ENCODE results near the gene RBM4.

RBM4 gene

DNA sequence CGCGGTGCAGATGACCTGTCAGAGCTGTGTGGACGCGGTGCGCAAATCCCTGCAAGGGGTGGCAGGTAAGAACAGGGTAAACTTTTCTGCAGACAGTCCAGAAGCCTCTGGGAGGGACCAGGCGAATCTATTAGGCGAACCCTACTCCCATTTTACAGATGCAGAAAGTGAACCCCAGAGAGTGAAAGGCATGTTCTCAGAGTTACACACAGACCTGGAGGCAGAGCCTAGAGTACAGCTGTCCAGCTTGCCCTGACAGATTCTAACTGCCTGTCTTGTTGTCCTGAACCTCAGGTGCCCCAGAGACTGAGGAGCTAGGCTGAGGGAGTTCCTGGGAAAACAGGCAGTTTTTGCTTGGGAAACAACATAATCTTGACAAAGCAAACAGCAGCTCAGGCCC is 44.9 kb upstream of the RBM4 start:
- H3K4me3 ChIP-seq (ENCODE audit: control insufficient read depth, low read depth, low read length) = peak overlapping the region; percentile 72
- no peak for DNase-seq (ENCODE audit: low read depth)
- no peak for TF ChIP-seq CTCF (conservative IDR thresholded peaks at IDR 0.05; ENCODE audit: control insufficient read depth, insufficient read depth, low read depth, low read length)

DNA sequence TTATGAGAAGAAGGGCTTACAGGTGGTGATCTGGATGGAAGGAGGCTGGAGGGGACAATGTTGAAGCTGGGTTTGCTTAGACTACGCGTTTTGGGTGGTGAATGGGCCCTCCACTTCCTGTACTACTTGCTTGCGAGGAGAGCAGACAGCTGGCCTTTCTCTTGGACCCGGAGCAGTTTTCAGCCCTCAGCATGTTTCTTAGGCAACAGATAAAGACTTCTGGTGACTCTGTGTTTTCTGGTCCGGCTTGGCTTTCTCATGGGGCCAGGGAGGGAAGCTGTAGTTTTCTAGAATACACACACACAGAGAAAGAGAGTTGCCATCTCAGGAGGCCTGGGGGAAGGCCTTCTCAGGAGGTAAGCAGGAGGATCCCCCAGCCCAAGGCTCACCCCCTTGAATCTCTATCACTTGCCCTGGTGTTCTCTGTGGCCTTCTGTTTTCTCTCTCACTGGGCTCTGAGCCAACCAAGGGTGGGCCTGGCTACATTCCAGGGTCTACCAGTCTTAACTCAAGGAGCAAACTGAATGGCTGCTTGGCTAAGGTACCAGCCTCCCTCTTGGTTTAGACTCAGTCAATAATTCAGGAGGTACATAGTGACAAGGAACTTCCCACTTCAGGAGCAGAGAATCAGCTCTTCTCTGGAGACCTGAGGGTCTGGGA is 43.1 kb upstream of the RBM4 start:
- no peak overlapping the region for H3K4me3 ChIP-seq (ENCODE audit: control insufficient read depth, low read depth, low read length)
- DNase-seq (ENCODE audit: low read depth) = no peak
- TF ChIP-seq CTCF (conservative IDR thresholded peaks at IDR 0.05; ENCODE audit: control insufficient read depth, insufficient read depth, low read depth, low read length) = no peak

- TF ChIP-seq CTCF (conservative IDR thresholded peaks at IDR 0.05; ENCODE audit: control insufficient read depth, insufficient read depth, low read depth, low read length) = no peak
- no peak for DNase-seq (ENCODE audit: low read depth)
- no peak overlapping the region for H3K4me3 ChIP-seq (ENCODE audit: control insufficient read depth, low read depth, low read length)
Measured at GRCh38 chr11:66598993-66599392, 39.5 kb upstream of the RBM4 start.

- H3K4me3 ChIP-seq (ENCODE audit: control insufficient read depth, low read depth, low read length) = no peak overlapping the region
Measured at GRCh38 chr11:66600219-66600618, 38.3 kb upstream of the RBM4 start.

GRCh38 chr11:66600631-66601233 is 37.8 kb upstream of the RBM4 start:
- H3K4me3 ChIP-seq (ENCODE audit: control insufficient read depth, low read depth, low read length) = no peak overlapping the region
- peak; percentile 45 for DNase-seq (ENCODE audit: low read depth)
- TF ChIP-seq CTCF (conservative IDR thresholded peaks at IDR 0.05; ENCODE audit: control insufficient read depth, insufficient read depth, low read depth, low read length) = no peak

More at GRCh38 chr11:66600219-66600618, 38.3 kb upstream of the RBM4 start:
- TF ChIP-seq CTCF (conservative IDR thresholded peaks at IDR 0.05; ENCODE audit: control insufficient read depth, insufficient read depth, low read depth, low read length) = no peak
- DNase-seq (ENCODE audit: low read depth) = no peak

GRCh38 chr11:66603072-66603471 is 35.4 kb upstream of the RBM4 start:
- no peak overlapping the region for H3K4me3 ChIP-seq (ENCODE audit: control insufficient read depth, low read depth, low read length)
- TF ChIP-seq CTCF (conservative IDR thresholded peaks at IDR 0.05; ENCODE audit: control insufficient read depth, insufficient read depth, low read depth, low read length) = no peak
- DNase-seq (ENCODE audit: low read depth) = no peak

Data from fibroblast of mammary gland (primary cell).